GOT3 (cell line): ENCODE results near the gene TGFBR3L.
"Not testable (repeated sequence)": the region's sequence is repeated elsewhere in the genome, so short reads cannot be mapped to it uniquely, and the experiment has no call there.

Source experiments
- DNase-seq: peaks from one replicate; lab custom pipeline; 2025; ENCODE audit warnings: mixed read lengths; lab: John Stamatoyannopoulos, UW

Gene TGFBR3L

DNA sequence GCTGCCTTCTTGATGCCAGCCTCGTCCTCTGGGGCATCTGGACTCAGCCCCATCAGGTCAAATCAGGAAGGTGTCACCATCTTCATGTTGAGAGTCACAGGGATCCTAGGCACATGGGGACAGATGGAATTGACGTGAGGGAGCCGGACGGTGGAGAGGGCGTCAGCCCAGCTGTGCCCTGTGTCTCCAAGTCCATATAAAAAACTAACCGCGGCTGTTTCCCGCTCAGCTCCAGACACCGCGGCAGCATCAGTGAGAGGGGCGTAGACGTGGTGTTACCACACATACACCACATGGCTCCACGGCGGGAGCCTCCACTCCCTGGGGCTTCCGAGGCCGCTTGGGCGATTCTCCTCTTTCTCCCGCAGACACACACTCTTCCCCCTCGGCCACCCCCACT is 34.8 kb upstream of the TGFBR3L start:
- no peak for DNase-seq

DNA sequence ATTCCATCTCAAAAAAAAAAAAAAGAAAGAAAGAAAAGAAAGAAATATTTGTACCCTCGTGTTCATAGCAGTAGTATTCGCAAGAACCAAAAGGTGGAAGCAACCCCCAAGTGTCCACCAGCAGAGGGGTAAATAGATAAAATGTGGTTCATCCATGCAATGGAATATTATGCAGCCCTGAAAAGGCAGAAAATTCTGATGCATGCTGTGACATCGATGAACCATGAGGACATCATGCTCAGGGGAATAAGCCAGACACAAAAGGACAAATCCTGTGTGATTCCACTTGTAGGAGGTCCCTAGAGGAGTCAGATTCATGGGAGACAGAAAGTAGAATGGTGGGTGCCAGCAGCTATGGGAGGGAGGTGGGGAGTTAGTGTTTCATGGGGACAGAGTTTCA is 32.7 kb upstream of the TGFBR3L start:
- no peak for DNase-seq

DNA sequence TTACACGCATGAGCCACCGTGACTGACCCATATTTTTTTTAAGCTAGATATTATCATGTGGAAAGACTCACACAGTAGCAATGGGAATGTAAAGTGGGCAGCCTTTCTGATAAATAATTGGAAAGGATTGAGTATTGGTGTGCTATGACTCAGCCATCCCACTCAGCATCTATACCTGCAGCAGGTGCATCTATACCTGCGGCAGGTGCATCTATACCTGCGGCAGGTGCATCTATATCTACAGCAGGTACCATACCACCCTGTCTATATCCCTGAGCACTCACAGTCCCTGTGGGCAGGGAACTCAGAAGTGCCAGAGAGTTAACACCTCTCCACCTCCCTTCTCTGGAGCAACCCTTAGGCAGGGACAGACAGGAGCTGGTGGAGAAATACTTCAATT is 31.5 kb upstream of the TGFBR3L start:
- DNase-seq, result no peak

DNA sequence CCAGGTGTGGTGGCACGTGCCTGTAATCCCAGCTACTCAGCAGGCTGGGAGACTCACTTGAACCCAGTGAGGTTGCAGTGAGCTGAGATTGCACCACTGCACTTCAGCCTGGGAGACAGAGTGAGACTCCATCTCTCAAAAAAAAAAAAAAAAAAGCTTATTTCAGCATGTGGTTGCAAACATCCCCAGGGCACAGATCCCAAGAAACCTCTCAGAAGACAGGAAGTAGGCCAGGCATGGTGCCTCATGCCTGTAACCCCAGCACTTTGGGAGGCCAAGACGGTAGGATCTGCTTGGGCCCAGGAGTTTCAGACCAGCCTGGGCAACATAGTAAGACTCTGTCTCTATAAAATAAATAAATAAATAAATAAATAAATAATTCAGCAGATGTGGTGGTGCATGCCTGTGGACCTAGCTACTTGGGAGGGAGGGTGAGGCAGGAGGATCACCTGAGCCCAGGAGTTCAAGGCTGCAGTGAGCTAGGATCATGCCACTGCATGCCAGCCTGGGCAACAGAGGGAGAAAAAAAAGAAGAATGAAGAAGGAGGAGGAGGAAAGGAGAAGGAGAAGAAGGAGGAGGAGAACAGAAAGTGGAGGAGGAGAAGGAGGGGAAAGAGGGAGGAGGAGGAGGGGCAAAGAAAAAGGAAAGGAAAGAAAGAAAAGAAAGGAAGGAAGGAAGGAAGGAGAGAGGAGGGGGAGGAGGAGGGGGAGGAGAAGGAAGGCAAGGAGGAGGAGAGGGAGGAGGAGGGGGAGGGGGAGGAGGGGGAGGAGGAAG is 30.6 kb upstream of the TGFBR3L start:
- no peak for DNase-seq

DNA sequence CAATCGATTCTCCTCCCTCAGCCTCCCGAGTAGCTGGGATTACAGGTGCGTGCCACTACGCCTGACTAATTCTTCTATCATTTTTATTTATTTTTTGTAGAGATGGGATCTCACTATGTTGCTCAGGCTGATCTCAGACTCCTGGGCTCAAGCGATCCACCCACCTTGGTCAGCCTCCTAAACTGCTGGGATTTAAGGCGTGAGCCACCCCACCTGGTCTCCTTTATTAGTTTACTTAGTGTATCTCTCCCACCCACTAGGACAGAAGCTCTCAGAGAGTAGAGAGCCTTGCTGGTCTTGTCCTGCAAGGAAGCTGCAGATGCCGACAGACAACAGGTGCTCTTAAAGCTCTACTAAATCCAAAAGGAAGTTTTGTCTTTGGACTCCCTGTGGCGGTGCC is 28.8 kb upstream of the TGFBR3L start:
- DNase-seq, result no peak

DNA sequence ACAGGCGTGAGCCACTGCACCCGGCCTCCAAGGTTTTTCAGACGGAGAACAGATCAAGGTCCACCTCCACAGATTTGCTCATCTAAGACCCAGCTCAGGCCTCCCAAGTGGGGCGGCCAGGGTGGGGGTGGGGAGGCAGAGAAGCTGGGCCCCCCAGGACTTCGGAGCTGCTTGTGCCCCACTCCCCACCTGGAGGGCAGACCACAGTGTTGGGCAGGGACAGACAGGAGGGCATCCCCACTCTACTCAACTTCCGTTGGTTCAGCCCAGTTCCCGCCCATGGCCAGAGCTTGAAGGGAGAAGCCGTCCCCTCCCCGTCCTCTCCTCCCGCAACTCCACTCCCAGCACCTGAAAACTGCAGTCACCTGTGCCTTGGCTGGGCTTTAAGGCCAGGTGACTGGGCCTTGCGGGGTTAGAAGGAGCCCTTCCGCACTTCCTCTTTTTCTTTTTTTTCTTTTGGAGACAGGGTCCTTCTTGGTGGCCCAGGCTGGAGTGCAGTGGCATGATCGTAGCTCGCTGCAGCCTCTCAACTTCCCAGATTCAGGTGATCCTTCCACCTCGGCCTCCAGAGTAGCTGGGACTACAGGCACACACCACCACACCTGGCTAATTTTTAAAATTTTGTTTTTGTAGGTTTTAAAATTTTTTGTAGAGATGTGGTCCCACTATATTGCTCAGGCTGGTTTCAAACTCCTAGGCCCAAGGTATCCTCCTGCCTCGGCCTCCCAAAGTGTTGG is 27.1 kb upstream of the TGFBR3L start:
- DNase-seq, result no peak

DNA sequence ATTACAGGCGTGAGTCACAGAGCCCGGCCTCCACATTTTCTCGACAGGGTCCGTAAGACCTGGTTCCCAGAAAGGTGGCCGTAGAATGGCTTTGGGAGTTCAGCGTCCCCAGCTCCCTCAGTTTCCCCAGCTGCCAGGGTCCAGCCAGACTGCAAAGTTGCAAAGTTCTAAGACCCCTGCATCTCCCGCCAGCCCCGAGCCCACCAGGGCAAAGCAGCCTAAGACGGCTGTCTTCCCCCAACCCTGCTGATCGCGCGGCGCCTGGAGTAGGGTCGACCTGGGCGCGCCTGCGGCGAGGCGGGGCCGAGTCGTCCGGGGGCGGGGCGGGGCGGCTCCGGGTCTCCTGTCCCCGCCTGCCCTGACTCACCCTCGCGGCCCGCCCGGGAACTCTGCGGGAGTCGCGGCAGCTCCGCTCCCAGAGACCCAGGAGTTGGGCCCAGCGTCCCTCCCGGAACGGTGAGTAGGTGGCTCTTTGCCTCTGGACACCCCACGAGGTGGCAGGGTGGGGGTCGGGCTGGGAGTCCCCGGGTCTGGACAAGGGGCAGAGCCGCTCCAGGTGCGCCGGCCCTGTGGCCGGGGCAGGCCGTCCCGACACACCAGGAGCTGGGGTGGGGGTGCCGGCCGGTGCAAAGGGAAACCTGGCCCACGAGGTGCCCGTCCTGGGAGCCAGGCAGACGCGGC is 26.3 kb upstream of the TGFBR3L start, which contains the start of gene LRRC8E:
Gene LRRC8E, plus strand, starts transcription at position 366 of the 681 bp plus-strand sequence. CDS start 7,094 bp downstream, outside the sequence.
- DNase-seq, result no peak

DNA sequence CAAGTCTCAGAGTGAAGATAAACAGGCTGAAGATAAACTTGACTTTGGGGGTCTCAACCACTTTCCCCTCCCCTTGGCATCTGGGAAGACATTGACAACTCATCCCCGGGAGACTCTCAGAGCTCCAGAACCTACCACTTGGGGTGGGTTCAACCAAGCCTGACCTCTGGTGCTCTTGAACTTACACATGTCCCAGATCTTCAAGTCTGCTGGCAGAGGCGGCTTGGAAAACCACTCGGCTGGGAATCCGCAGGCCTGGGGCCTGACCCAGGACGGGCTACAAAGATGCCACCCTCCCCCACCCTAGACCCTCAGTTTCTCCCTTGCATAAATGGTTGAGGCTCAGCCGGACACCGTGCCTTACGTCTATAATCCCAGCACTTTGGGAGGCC is 25.8 kb upstream of the TGFBR3L start:
- no peak for DNase-seq

DNA sequence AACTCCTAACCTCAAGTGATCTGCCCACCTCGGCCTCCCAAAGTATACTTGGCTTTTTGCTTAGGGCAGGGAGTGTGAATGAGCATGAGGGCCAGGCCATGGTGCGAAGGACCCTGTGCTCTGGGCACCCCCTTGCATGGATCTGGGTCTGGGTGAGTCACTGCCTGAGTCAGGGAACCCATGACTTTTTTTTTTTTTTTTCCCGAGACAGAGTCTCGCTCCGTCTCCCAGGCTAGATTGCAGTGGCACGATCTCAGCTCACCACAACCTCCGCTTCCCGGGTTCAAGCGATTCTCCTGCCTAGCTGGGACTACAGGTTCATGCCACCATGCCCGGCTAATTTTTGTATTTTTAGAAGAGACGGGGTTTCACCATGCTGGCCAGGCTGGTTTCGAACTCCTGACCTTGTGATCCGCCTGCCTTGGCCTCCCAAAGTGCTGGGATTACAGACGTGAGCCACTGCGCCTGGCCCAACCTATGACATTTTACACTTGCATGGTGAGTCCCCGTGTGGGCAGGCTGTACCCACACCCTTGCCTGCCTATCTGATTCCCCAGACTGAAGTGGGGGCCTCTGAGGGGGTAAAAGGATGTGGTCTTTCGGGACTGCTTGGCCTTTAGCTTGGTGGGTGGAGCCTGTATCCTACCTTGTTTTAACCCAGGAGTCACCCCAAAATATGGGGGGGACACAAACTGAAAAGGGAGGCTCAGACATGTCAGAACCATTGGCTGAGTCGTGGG is 21.1 kb upstream of the TGFBR3L start:
- not testable (repeated sequence) for DNase-seq

DNA sequence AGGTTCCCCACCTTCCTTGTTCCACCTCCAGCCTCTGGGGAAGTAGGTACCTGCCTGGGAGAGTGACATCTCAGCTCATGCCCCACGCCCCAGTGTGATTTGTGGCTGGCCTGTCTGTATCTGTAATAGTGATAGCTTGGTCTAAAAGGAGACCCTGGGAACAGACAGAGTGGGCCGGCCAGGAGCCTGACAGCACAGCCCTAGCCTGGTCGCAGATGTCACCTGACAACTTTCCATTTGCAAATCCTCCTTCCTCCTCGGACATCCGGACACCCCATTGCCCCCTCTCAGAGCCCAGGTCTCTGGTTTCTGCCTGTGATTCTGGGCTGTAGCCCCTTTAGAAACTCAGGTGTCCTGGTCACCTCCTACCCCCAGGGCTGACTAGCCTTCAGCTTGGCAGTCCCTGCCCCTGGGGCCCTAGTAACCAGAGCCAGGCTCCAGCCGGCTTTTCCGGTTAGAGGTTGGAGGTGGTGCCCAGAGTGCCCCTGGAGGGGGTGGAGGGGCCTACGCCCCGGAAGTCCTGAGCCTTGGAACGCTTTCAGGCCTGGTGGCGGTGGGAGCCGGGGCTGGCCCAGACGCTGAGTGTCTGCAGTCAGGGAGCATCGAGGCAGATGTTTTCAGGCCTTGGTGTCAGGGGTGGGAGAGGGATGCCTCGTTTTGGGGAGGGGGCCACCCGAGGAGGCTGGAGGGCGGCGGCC is 19.9 kb upstream of the TGFBR3L start:
- no peak for DNase-seq

DNA sequence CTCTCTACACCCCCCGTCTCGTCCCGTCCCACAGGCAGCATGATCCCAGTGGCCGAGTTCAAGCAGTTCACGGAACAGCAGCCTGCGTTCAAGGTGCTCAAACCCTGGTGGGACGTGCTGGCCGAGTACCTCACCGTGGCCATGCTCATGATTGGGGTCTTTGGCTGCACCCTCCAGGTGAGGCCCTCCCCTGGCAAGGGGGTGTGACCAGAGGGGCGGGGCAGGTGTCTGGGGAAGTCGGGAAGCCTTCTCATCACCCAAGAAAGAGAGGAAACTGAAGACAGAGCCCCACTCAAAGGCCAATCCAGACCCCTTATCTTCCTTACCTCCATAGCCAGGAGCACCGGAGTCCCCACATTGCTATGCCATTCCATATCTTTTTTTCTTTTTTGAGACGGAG is 19.1 kb upstream of the TGFBR3L start:
- DNase-seq, result no peak

DNA sequence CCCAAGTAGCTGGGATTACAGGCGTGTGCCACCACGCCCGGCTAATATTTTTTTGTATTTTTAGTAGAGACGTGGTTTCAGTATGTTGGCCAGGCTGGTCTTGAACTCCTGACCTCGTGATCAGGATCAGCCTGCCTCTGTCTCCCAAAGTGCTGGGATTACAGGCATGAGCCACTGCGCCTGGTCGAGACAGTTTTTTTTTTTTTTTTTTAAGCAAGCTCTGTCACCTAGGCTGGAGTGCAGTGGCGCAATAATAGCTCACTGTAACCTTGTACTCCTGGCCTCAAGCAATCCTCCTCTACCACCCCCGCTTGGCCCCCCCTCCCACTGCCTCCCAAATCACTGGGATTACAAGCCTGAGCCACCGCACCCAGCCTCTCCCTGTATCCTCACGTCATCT is 17.3 kb upstream of the TGFBR3L start:
- DNase-seq, result no peak

DNA sequence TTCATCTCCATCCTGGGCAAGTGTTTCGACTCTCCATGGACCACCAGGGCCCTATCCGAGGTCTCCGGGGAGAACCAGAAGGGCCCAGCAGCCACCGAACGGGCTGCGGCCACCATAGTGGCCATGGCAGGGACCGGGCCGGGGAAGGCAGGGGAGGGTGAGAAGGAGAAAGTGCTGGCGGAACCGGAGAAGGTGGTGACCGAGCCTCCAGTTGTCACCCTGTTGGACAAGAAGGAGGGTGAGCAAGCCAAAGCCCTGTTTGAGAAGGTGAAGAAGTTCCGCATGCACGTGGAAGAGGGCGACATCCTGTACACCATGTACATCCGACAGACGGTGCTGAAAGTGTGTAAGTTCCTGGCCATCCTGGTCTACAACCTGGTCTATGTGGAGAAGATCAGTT is 15.7 kb upstream of the TGFBR3L start:
- no peak for DNase-seq

DNA sequence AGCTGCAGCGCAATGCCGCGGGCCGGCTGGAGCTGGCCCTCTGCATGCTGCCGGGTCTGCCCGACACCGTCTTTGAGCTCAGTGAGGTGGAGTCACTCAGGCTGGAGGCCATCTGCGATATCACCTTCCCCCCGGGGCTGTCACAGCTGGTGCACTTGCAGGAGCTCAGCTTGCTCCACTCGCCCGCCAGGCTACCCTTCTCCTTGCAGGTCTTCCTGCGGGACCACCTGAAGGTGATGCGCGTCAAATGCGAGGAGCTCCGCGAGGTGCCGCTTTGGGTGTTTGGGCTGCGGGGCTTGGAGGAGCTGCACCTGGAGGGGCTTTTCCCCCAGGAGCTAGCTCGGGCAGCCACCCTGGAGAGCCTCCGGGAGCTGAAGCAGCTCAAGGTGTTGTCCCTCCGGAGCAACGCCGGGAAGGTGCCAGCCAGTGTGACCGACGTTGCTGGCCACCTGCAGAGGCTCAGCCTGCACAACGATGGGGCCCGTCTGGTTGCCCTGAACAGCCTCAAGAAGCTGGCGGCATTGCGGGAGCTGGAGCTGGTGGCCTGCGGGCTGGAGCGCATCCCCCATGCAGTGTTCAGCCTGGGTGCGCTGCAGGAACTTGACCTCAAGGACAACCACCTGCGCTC is 14.8 kb upstream of the TGFBR3L start:
- DNase-seq, result no peak

DNA sequence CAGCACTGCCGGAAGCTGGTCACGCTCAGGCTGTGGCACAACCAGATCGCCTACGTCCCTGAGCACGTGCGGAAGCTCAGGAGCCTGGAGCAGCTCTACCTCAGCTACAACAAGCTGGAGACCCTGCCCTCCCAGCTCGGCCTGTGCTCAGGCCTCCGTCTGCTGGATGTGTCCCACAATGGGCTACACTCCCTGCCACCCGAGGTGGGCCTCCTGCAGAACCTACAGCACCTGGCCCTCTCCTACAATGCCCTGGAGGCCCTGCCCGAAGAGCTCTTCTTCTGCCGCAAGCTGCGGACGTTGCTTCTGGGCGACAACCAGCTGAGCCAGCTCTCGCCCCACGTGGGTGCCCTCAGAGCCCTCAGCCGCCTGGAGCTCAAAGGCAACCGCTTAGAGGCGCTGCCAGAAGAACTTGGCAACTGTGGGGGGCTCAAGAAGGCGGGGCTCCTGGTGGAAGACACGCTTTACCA is 14.2 kb upstream of the TGFBR3L start:
- DNase-seq, result no peak

DNA sequence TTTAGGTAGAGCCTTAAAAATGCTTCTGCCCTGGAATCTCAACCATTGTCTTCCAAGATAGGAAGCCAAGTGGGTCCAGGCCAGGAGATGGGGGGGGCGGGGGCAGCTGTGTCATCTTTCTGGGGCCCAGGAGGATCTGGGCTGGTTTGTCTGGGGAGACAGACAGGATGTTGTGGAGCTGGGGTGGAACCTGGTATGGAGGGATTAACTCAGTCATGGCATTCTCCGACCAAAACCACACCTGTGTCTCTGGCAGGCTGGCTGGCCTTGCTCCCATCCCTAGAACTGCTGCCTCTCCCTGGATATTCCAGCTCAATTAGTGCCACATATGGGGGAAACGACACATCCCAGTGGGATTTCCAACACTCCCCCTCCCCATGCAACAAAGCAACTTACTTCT is 13.7 kb upstream of the TGFBR3L start:
- DNase-seq, result no peak

DNA sequence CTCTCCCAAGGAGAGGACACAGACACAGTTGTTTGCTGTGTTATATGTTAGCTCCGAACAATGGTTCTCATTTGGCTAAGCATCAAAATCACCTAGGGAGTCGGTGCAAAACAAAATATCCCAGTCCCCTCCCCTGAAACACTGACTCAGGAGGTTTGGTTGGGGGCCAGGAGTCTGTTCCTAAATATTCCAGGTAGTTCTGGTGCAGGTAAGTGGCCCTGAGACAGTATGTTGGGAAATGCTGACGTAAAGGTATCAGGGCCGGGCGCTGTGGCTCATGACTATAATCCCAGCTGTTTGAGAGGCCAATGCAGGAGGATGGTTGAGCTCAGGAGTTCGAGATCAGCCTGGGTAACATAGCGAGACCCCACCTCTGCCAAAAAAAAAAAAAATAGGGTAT is 13.3 kb upstream of the TGFBR3L start:
- DNase-seq, result no peak

DNA sequence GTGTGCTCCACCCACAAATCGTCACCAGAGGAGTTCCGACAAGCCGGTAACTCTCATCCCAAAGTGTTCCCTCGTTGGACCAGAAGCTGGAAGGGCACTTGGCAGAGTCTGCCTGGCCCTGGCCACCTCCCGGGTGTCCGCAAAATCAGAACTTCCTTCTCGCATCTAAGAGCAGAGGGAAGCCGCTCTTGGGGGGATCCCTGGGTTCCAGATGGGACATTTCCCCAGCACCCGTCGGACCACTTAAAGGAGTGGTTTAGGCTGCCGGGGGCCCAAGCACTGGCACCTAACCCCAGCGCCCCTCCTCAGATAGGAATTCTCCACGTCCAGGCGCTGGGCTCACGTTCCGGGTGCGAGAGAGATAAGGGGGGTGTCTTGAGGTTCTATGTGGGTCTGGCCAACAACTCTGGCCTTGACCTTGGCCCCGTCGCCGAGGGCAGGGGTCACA is 11.8 kb upstream of the TGFBR3L start:
- DNase-seq, result no peak

DNA sequence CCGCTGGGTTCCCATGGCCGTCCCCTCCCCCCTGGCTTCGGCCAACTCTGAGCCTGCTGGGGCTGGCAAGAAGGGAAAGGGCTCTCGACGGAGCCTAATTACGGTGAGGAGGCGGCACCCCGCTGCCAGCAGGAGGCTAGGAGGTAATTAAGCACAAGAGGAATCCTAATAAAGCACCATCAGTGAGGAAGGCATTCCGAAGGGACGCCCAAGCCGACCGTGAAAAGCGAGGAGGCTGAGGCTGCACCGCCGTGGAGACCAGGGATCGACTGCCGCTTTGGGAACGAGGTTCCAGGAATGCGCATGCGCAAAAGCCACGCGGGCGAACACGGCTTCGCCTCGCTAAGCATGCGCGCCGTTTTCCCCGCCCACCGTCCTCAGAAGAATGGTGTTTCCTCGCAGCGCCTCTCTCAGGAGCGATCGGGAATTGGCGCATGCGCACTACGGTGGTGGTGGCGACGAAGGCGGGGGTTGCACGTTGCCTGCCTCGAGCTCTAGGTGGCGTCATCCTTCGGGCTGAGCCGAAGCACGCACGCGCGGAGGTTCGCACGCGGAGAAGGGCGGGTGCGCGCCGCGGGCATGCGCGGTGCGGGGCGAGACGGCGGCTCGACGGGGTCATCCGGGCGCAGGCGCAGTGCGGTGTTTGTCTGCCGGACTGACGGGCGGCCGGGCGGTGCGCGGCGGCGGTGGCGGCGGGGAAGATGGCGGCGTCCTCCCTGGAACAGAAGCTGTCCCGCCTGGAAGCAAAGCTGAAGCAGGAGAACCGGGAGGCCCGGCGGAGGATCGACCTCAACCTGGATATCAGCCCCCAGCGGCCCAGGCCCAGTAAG is 11.2 kb upstream of the TGFBR3L start, which contains the start of gene MAP2K7:
Gene MAP2K7, plus strand, starts transcription at position 634 of the 830 bp plus-strand sequence. Its CDS starts 68 bp downstream, at position 702.
- DNase-seq, result peak; percentile 99
